ENCODE data around the gene CTAGE9. TPM values are rescaled to one million over a fixed set of nuclear protein-coding genes. Genes with fewer than 3 reads are reported as not detected.

The CTAGE9 gene
- total RNA-seq, 2 donors from 2014 or later, result not detected

GRCh38 chr6:131736811-131737210, 26.0 kb upstream of the CTAGE9 start:
- intact Hi-C loops (cut with DNase I), result no loop called here
- no peak for DNase-seq (ENCODE audit: low spot score)
- no peak overlapping the region for H3K27ac ChIP-seq
- no peaks in the 10 kb centered on the region for H3K36me3 ChIP-seq
- no peaks in the 10 kb centered on the region for H3K4me1 ChIP-seq (replicated peaks)
- no peaks in the 10 kb centered on the region for H3K9me3 ChIP-seq
- 90% methylated on average over 1 of the region's 1 CpG for WGBS
- no peak for TF ChIP-seq CTCF (IDR thresholded peaks at IDR 0.05)
- no peak for TF ChIP-seq POLR2A (IDR thresholded peaks at IDR 0.05)
- TF ChIP-seq POLR2AphosphoS5 (IDR thresholded peaks at IDR 0.05), result no peak
- no peak overlapping the region for H3K4me3 ChIP-seq
- H3K27me3 ChIP-seq (replicated peaks; ENCODE audit: insufficient read depth), result no peaks in the 10 kb centered on the region

- Histone ChIP-seq H3K36me3 (no peaks in the 10 kb centered on the region), H3K4me3 (no peak overlapping the region), H3K27ac (no peak overlapping the region), H3K27me3 (replicated peaks; ENCODE audit: insufficient read depth) (no peaks in the 10 kb centered on the region), H3K9me3 (no peaks in the 10 kb centered on the region), H3K4me1 (replicated peaks) (no peaks in the 10 kb centered on the region)
- no peak for DNase-seq (ENCODE audit: low spot score)
- TF ChIP-seq POLR2AphosphoS5 (IDR thresholded peaks at IDR 0.05) (no peak), CTCF (IDR thresholded peaks at IDR 0.05) (no peak)
- intact Hi-C loops (cut with DNase I), result no loop called here
- WGBS, result 59% methylated on average over 9 of the region's 9 CpGs
These were observed 25.3 kb upstream of the CTAGE9 start for GRCh38 chr6:131736003-131736596.

GRCh38 chr6:131733376-131734016, 22.7 kb upstream of the CTAGE9 start:
- no peaks in the 10 kb centered on the region for H3K36me3 ChIP-seq
- no peak for DNase-seq (ENCODE audit: low spot score)
- H3K4me1 ChIP-seq (replicated peaks), result no peaks in the 10 kb centered on the region
- intact Hi-C loops (cut with DNase I), result no loop called here
- H3K27ac ChIP-seq, result no peak overlapping the region
- TF ChIP-seq CTCF (IDR thresholded peaks at IDR 0.05) (no peak), POLR2AphosphoS5 (IDR thresholded peaks at IDR 0.05) (no peak), POLR2A (IDR thresholded peaks at IDR 0.05) (no peak)
- no peaks in the 10 kb centered on the region for H3K9me3 ChIP-seq
- no peak overlapping the region for H3K4me3 ChIP-seq
- H3K27me3 ChIP-seq (replicated peaks; ENCODE audit: insufficient read depth), result no peaks in the 10 kb centered on the region
- 72% methylated on average over 9 of the region's 9 CpGs for WGBS

GRCh38 chr6:131731224-131731623, 20.4 kb upstream of the CTAGE9 start:
- Histone ChIP-seq H3K27me3 (replicated peaks; ENCODE audit: insufficient read depth) (no peaks in the 10 kb centered on the region), H3K9me3 (no peaks in the 10 kb centered on the region), H3K36me3 (no peaks in the 10 kb centered on the region), H3K27ac (no peak overlapping the region), H3K4me1 (replicated peaks) (no peaks in the 10 kb centered on the region), H3K4me3 (no peak overlapping the region)
- DNase-seq (ENCODE audit: low spot score), result no peak
- intact Hi-C loops (cut with DNase I), result no loop called here
- TF ChIP-seq POLR2AphosphoS5 (IDR thresholded peaks at IDR 0.05) (no peak), POLR2A (IDR thresholded peaks at IDR 0.05) (no peak), CTCF (IDR thresholded peaks at IDR 0.05) (no peak)

- intact Hi-C loops (cut with DNase I), result no loop called here
- TF ChIP-seq POLR2A (IDR thresholded peaks at IDR 0.05) (no peak), POLR2AphosphoS5 (IDR thresholded peaks at IDR 0.05) (no peak), CTCF (IDR thresholded peaks at IDR 0.05) (no peak)
- Histone ChIP-seq H3K36me3 (no peaks in the 10 kb centered on the region), H3K4me3 (no peak overlapping the region), H3K27ac (no peak overlapping the region), H3K4me1 (replicated peaks) (no peaks in the 10 kb centered on the region), H3K27me3 (replicated peaks; ENCODE audit: insufficient read depth) (no peaks in the 10 kb centered on the region), H3K9me3 (no peaks in the 10 kb centered on the region)
- no peak for DNase-seq (ENCODE audit: low spot score)
- 89% methylated on average over 5 of the region's 5 CpGs for WGBS
These were observed 19.4 kb upstream of the CTAGE9 start for GRCh38 chr6:131730264-131730663.
